Fibroblast of lung (primary cell): ENCODE measurements around the gene MACF1. TPM values are rescaled to one million over a fixed set of nuclear protein-coding genes. Genes with fewer than 3 reads are reported as not detected.
A peak's percentile ranks its signal among the peaks of the same experiment; 100 is the strongest.

Experiments
- DNase-seq, 2 donors: peaks; one replicate each; pipeline versions ENCODE4 v3.0.0 to v3.0.0-alpha.2; 2010; ENCODE audit warnings: low read depth in 2 of 2
- H2AFZ ChIP-seq: 2 replicates; pipeline ENCODE4 v1.5.1; 2012; ENCODE audit warnings: low read length, control low read depth, inconsistent platforms
- H3K27ac ChIP-seq: 2 replicates; pipeline ENCODE4 v1.5.1; 2011; ENCODE audit warnings: low read length, control low read depth; ENCODE audit not compliant: insufficient read depth
- H3K27me3 ChIP-seq: 2 replicates; pipeline ENCODE4 v1.5.1; 2011; ENCODE audit warnings: mild to moderate bottlenecking, low read length; ENCODE audit not compliant: control insufficient read depth, insufficient read depth
- H3K36me3 ChIP-seq: 2 replicates; pipeline ENCODE4 v1.5.1; 2011; ENCODE audit warnings: low read length; ENCODE audit not compliant: control insufficient read depth, insufficient read depth
- H3K4me1 ChIP-seq: 2 replicates; pipeline ENCODE4 v1.5.1; 2011; ENCODE audit warnings: low read length; ENCODE audit not compliant: control insufficient read depth, insufficient read depth; ENCODE audit errors: extremely low read depth
- H3K4me2 ChIP-seq: 2 replicates; pipeline ENCODE4 v1.5.1; 2011; ENCODE audit warnings: low read length, control low read depth; ENCODE audit not compliant: insufficient read depth; ENCODE audit errors: extremely low read depth
- H3K4me3 ChIP-seq, 4 experiments: fragments of 200-600 bp in 1 of 4; sonication (generic) in 1 of 4; replicated peaks in 1 of 4; 2 replicates each; pipeline ENCODE4 v1.5.1; 2011 to 2016; ENCODE audit warnings: low read length in 4 of 4, low read depth in 3 of 4, mild to moderate bottlenecking in 3 of 4, control low read depth in 2 of 4, inconsistent platforms in 1 of 4, mixed read lengths in 1 of 4; ENCODE audit not compliant: insufficient read depth in 1 of 4; ENCODE audit errors: control extremely low read depth in 1 of 4
- H3K79me2 ChIP-seq: 2 replicates; pipeline ENCODE4 v1.5.1; 2012; ENCODE audit warnings: mild to moderate bottlenecking, low read length, inconsistent platforms; ENCODE audit not compliant: control insufficient read depth, insufficient read depth
- H3K9ac ChIP-seq: 2 replicates; pipeline ENCODE4 v1.5.1; 2011; ENCODE audit warnings: mild to moderate bottlenecking, low read length, control low read depth; ENCODE audit not compliant: insufficient read depth
- H3K9me3 ChIP-seq: 2 replicates; pipeline ENCODE4 v1.5.1; 2012; ENCODE audit warnings: low read depth, low read length; ENCODE audit not compliant: control insufficient read depth, insufficient read depth
- H4K20me1 ChIP-seq: 2 replicates; pipeline ENCODE4 v1.5.1; 2011; ENCODE audit warnings: low read length; ENCODE audit not compliant: control insufficient read depth, insufficient read depth; ENCODE audit errors: extremely low read depth
- CTCF ChIP-seq, 2 donors: IDR thresholded peaks in 1 of 2; conservative IDR thresholded peaks in 1 of 2; 1 replicate in 1 of 2; 2 replicates in 1 of 2; pipeline ENCODE4 v1.5.1; 2011 to 2012; ENCODE audit warnings: low read length in 2 of 2, control low read depth in 1 of 2, inconsistent platforms in 1 of 2, low read depth in 1 of 2, mild to moderate bottlenecking in 1 of 2
- EZH2 ChIP-seq: IDR thresholded peaks from 2 replicates; pipeline ENCODE4 v1.5.1; 2012; ENCODE audit warnings: low read length, control low read depth, mild to moderate bottlenecking; ENCODE audit errors: missing control alignments
- polyA plus RNA-seq, 2 donors: library from polyadenylated mRNA; depleted of rRNA in 1 of 2; stranded (reverse) in 1 of 2; unstranded in 1 of 2; fragments of >200 nt; gene quantifications; 2 replicates each; pipeline ENCODE4 v1.2.1, GENCODE V29; 2011 to 2012; ENCODE audit warnings: missing spikeins in 1 of 2
- total RNA-seq: library from RNA; depleted of rRNA; stranded (reverse); fragments of >200 nt; gene quantifications from 2 replicates; pipeline ENCODE4 v1.2.1, GENCODE V29; 2014

The MACF1 gene
- total and polyA plus RNA-seq, 2 donors (not counting 1 experiment from before 2014, with no cell fraction given), result 178 to 414 TPM

- no peak overlapping the region for H3K4me3 ChIP-seq
- DNase-seq, result peak in 1 of 2 donors; percentile 93
- no peaks in the 10 kb centered on the region for H4K20me1 ChIP-seq
Observed at GRCh38 chr1:39178541-39179431, 25.7 kb upstream of the MACF1 start.

GRCh38 chr1:39181311-39181710, 23.2 kb upstream of the MACF1 start:
- no peak overlapping the region for H3K27ac ChIP-seq
- no peak overlapping the region for H3K4me3 ChIP-seq
- H3K36me3 ChIP-seq, result no peaks in the 10 kb centered on the region

More at GRCh38 chr1:39178541-39179431, 25.7 kb upstream of the MACF1 start:
- Histone ChIP-seq H3K27me3 (no peaks in the 10 kb centered on the region), H3K9me3 (no peaks in the 10 kb centered on the region), H3K36me3 (no peaks in the 10 kb centered on the region), H3K9ac (no peak overlapping the region), H2AFZ (no peak overlapping the region), H3K4me1 (peaks cover 26% of the 10 kb centered on the region), H3K79me2 (peaks cover 68% of the 10 kb centered on the region), H3K27ac (peak overlapping the region; percentile 32), H3K4me2 (peak overlapping the region; percentile 13)
- TF ChIP-seq EZH2, result no peak
- no peak for TF ChIP-seq CTCF (conservative IDR thresholded peaks at IDR 0.05 in 1 of 2, IDR thresholded peaks at IDR 0.05 in 1 of 2; ENCODE audit: low read depth in 1 of 2, low read length in 2 of 2)

More at GRCh38 chr1:39181311-39181710, 23.2 kb upstream of the MACF1 start:
- Histone ChIP-seq H3K4me1 (peaks cover 28% of the 10 kb centered on the region), H3K4me2 (no peak overlapping the region), H3K9ac (no peak overlapping the region), H4K20me1 (no peaks in the 10 kb centered on the region), H3K27me3 (no peaks in the 10 kb centered on the region), H3K9me3 (no peaks in the 10 kb centered on the region), H2AFZ (no peak overlapping the region), H3K79me2 (peaks cover 69% of the 10 kb centered on the region)
- TF ChIP-seq EZH2 (no peak), CTCF (conservative IDR thresholded peaks at IDR 0.05 in 1 of 2, IDR thresholded peaks at IDR 0.05 in 1 of 2; ENCODE audit: low read depth in 1 of 2, low read length in 2 of 2) (no peak)
- DNase-seq, result no peak
